H1 (cell line): Measurements from ENCODE around the gene MMP19. TPM values are rescaled to one million over a fixed set of nuclear protein-coding genes. Genes with fewer than 3 reads are reported as not detected.

Experiments used
- CTCF ChIA-PET: fragments of 300-600 bp; sonication (Branson Sonifier 250); formaldehyde crosslinking; loops from one replicate; lab custom pipeline; 2021; ENCODE audit not compliant: partially characterized antibody; lab: Charles Lee
- POLR2A ChIA-PET: fragments of 300-600 bp; sonication (Branson Sonifier 250); formaldehyde crosslinking; loops from one replicate; lab custom pipeline; 2021; ENCODE audit warnings: inconsistent platforms; ENCODE audit not compliant: partially characterized antibody; lab: Charles Lee
- DNase-seq, 2 experiments: peaks; one replicate each; pipeline versions ENCODE4 v3.0.0 to v3.0.0-alpha.2; 2010 to 2022; ENCODE audit warnings: low spot score in 2 of 2, low read depth in 1 of 2, mixed read lengths in 1 of 2
- FAIRE-seq: peaks from 2 replicates; lab custom pipeline; 2011; peaks lifted over from hg19 to GRCh38; lab: Jason Lieb, UNC
- H2AFZ ChIP-seq: 2 replicates; pipeline ENCODE4 v1.8.1; 2012; ENCODE audit warnings: low read length, inconsistent platforms
- H2AK5ac ChIP-seq: 2 replicates; pipeline ENCODE4 v1.6.1; 2013; ENCODE audit warnings: low read depth, low read length
- H2BK120ac ChIP-seq: replicated peaks from 2 replicates; pipeline ENCODE3; 2013; ENCODE audit warnings: low read depth, low read length, inconsistent platforms
- H2BK12ac ChIP-seq: 2 replicates; pipeline ENCODE4 v1.6.1; 2013; ENCODE audit warnings: low read depth, low read length
- H2BK15ac ChIP-seq: 2 replicates; pipeline ENCODE4 v1.6.1; 2013; ENCODE audit warnings: low read length
- H2BK20ac ChIP-seq: 2 replicates; pipeline ENCODE4 v1.6.1; 2013; ENCODE audit warnings: low read length
- H2BK5ac ChIP-seq: 2 replicates; pipeline ENCODE4 v1.6.1; 2013; ENCODE audit warnings: low read depth, low read length
- H3K14ac ChIP-seq: 2 replicates; pipeline ENCODE4 v1.6.1; 2013; ENCODE audit warnings: inconsistent platforms; ENCODE audit not compliant: insufficient read length
- H3K18ac ChIP-seq: 2 replicates; pipeline ENCODE4 v1.6.1; 2013; ENCODE audit warnings: low read length; ENCODE audit errors: extremely low read depth
- H3K23ac ChIP-seq: 2 replicates; pipeline ENCODE4 v1.6.1; 2013; ENCODE audit warnings: inconsistent platforms; ENCODE audit not compliant: insufficient read length
- H3K23me2 ChIP-seq: 2 replicates; pipeline ENCODE4 v1.6.1; 2013; ENCODE audit warnings: low read depth, low read length
- H3K27ac ChIP-seq: 2 replicates; pipeline ENCODE4 v1.6.1; 2011; ENCODE audit warnings: low read depth, low read length, inconsistent platforms
- H3K27me3 ChIP-seq, 4 experiments: replicated peaks in 1 of 4; 1 replicate in 1 of 4; 2 replicates in 3 of 4; pipeline versions ENCODE4 v1.6.1 to v1.8.1; 2011 to 2013; ENCODE audit warnings: low read length in 3 of 4, mild to moderate bottlenecking in 3 of 4, inconsistent platforms in 2 of 4, mixed read lengths in 2 of 4, moderate library complexity in 1 of 4; ENCODE audit not compliant: control insufficient read depth in 3 of 4, insufficient read depth in 3 of 4; ENCODE audit errors: extremely low read depth in 1 of 4
- H3K36me3 ChIP-seq, 4 experiments: 2 replicates each; pipeline versions ENCODE4 v1.6.1 to v1.8.1; 2011 to 2013; ENCODE audit warnings: mild to moderate bottlenecking in 4 of 4, low read length in 3 of 4, moderate library complexity in 2 of 4, control low read depth in 1 of 4, inconsistent platforms in 1 of 4; ENCODE audit not compliant: insufficient read depth in 4 of 4, control insufficient read depth in 2 of 4
- H3K4ac ChIP-seq: replicated peaks from 2 replicates; pipeline ENCODE3; 2013; ENCODE audit warnings: low read length, low read depth, mixed read lengths, inconsistent platforms; ENCODE audit not compliant: insufficient read length
- H3K4me1 ChIP-seq, 4 experiments: replicated peaks in 1 of 4; 1 replicate in 1 of 4; 2 replicates in 3 of 4; pipeline versions ENCODE4 v1.6.1 to v1.8.1; 2011 to 2013; ENCODE audit warnings: low read length in 3 of 4, inconsistent platforms in 2 of 4, mixed read lengths in 1 of 4; ENCODE audit not compliant: insufficient read depth in 4 of 4, control insufficient read depth in 3 of 4
- H3K4me2 ChIP-seq, 2 experiments: 2 replicates each; pipeline versions ENCODE4 v1.6.1 to v1.8.1; 2011 to 2013; ENCODE audit warnings: low read depth in 2 of 2, low read length in 2 of 2, control low read depth in 1 of 2, inconsistent platforms in 1 of 2, mild to moderate bottlenecking in 1 of 2; ENCODE audit not compliant: insufficient read depth in 1 of 2
- H3K4me3 ChIP-seq, 4 experiments: fragments of 200-600, 300-600 bp in 1 of 4; sonication (generic), shearing (Covaris generic), sonication (Bioruptor Twin) in 1 of 4; 2 replicates each; pipeline versions ENCODE4 v1.5.1 to v1.8.1; 2011 to 2016; ENCODE audit warnings: low read length in 4 of 4, low read depth in 3 of 4, control low read depth in 2 of 4, inconsistent platforms in 2 of 4, mild to moderate bottlenecking in 2 of 4, mixed read lengths in 1 of 4, moderate library complexity in 1 of 4; ENCODE audit not compliant: insufficient read depth in 2 of 4; ENCODE audit errors: extremely low read depth in 1 of 4
- H3K56ac ChIP-seq: replicated peaks from 2 replicates; pipeline ENCODE3; 2013; ENCODE audit warnings: low read depth, mild to moderate bottlenecking, mixed read lengths, low read length, inconsistent platforms; ENCODE audit not compliant: insufficient read length
- H3K79me1 ChIP-seq: 2 replicates; pipeline ENCODE4 v1.6.1; 2013; ENCODE audit warnings: low read depth, low read length, control low read depth
- H3K79me2 ChIP-seq, 2 experiments: 2 replicates each; pipeline versions ENCODE4 v1.6.1 to v1.8.1; 2012 to 2013; ENCODE audit warnings: low read length in 2 of 2, mild to moderate bottlenecking in 2 of 2, inconsistent platforms in 1 of 2; ENCODE audit not compliant: insufficient read depth in 2 of 2, control insufficient read depth in 1 of 2
- H3K9ac ChIP-seq, 4 experiments: replicated peaks in 1 of 4; 1 replicate in 1 of 4; 2 replicates in 3 of 4; pipeline versions ENCODE4 v1.6.1 to v1.8.1; 2011 to 2013; ENCODE audit warnings: low read depth in 3 of 4, low read length in 3 of 4, control low read depth in 2 of 4, mild to moderate bottlenecking in 2 of 4, moderate library complexity in 2 of 4, inconsistent platforms in 1 of 4; ENCODE audit errors: extremely low read depth in 1 of 4
- H3K9me3 ChIP-seq, 2 experiments: 2 replicates each; pipeline versions ENCODE4 v1.6.1 to v1.8.1; 2012 to 2013; ENCODE audit warnings: mild to moderate bottlenecking in 2 of 2, moderate library complexity in 2 of 2, control low read depth in 1 of 2, inconsistent platforms in 1 of 2, low read depth in 1 of 2, low read length in 1 of 2, mixed read lengths in 1 of 2; ENCODE audit not compliant: insufficient read depth in 2 of 2
- H4K20me1 ChIP-seq, 2 experiments: replicated peaks in 1 of 2; 2 replicates each; pipeline versions ENCODE3 to v1.8.1; 2011 to 2013; ENCODE audit warnings: inconsistent platforms in 2 of 2, low read length in 2 of 2, mild to moderate bottlenecking in 1 of 2; ENCODE audit not compliant: insufficient read depth in 2 of 2, control insufficient read depth in 1 of 2
- H4K5ac ChIP-seq: 2 replicates; pipeline ENCODE4 v1.6.1; 2013; ENCODE audit warnings: low read length, low read depth, mixed read lengths, inconsistent platforms; ENCODE audit not compliant: insufficient read length
- H4K8ac ChIP-seq: 2 replicates; pipeline ENCODE4 v1.8.0; 2013; ENCODE audit warnings: mild to moderate bottlenecking, moderate library complexity, low read length, inconsistent platforms; ENCODE audit not compliant: insufficient read depth; ENCODE audit errors: extremely low read depth
- H4K91ac ChIP-seq: replicated peaks from 2 replicates; pipeline ENCODE3; 2013; ENCODE audit warnings: low read length, mixed read lengths, inconsistent platforms; ENCODE audit not compliant: insufficient read length
- ASH2L ChIP-seq: fragments of 200-600, 300-600 bp; sonication (generic); IDR thresholded peaks from one replicate; pipeline ENCODE4 v1.7.1; 2017; ENCODE audit warnings: low read length
- ATF2 ChIP-seq: IDR thresholded peaks from 2 replicates; pipeline ENCODE4 v1.6.1; 2012; ENCODE audit warnings: low read length, inconsistent platforms
- BACH1 ChIP-seq: IDR thresholded peaks from 2 replicates; pipeline ENCODE4 v1.6.1; 2012; ENCODE audit warnings: low read length, improper control_type of control experiment
- CREB1 ChIP-seq: IDR thresholded peaks from 2 replicates; pipeline ENCODE4 v1.6.1; 2012; ENCODE audit warnings: inconsistent platforms
- FOSL1 ChIP-seq: IDR thresholded peaks from 2 replicates; pipeline ENCODE4 v1.6.1; 2011; ENCODE audit warnings: mild to moderate bottlenecking, low read depth, low read length, moderate library complexity; ENCODE audit not compliant: insufficient read depth
- JUN ChIP-seq: IDR thresholded peaks from 2 replicates; pipeline ENCODE4 v1.6.1; 2011; ENCODE audit warnings: low read depth, mild to moderate bottlenecking, improper control_type of control experiment, low read length
- KDM4A ChIP-seq: IDR thresholded peaks from one replicate; pipeline ENCODE4 v1.7.1; 2012; ENCODE audit warnings: low read depth, mild to moderate bottlenecking, moderate library complexity, low read length, inconsistent platforms; ENCODE audit not compliant: severe bottlenecking
- RXRA ChIP-seq: IDR thresholded peaks from 2 replicates; pipeline ENCODE4 v1.6.1; 2011; ENCODE audit warnings: low read depth, mild to moderate bottlenecking, low read length, moderate library complexity; ENCODE audit not compliant: insufficient read depth
- SP2 ChIP-seq: IDR thresholded peaks from 2 replicates; pipeline ENCODE4 v1.6.1; 2012; ENCODE audit warnings: mild to moderate bottlenecking, low read length, inconsistent platforms
- SP4 ChIP-seq: IDR thresholded peaks from 2 replicates; pipeline ENCODE4 v1.6.1; 2012; ENCODE audit warnings: low read length, inconsistent platforms
- WGBS, 2 experiments: shearing (Covaris generic) in 1 of 2; methylation state at CpG; one replicate each; pipeline versions ENCODE4 v1.1.6 to v1.1.7; 2013 to 2015; ENCODE audit warnings: low lambda C conversion rate in 2 of 2, mixed read lengths in 2 of 2, inconsistent platforms in 1 of 2, low coverage in 1 of 2, missing lambda C conversion rate in 1 of 2; ENCODE audit not compliant: insufficient replicate concordance in 2 of 2, insufficient coverage in 1 of 2, insufficient read length in 1 of 2; ENCODE audit errors: extremely low coverage in 1 of 2, missing lambda C conversion rate in 1 of 2; 5-methylcytosine and 5-hydroxymethylcytosine counted together
- polyA plus RNA-seq, 7 experiments: library from polyadenylated mRNA; depleted of rRNA in 3 of 7; stranded (reverse) in 5 of 7; unstranded in 2 of 7; fragments of >200 nt in 5 of 7; fragments of 200-250 nt in 2 of 7; gene quantifications; 1 replicate in 5 of 7; 2 replicates in 1 of 7; 4 replicates in 1 of 7; pipeline versions ENCODE4 v1.2.1 to v1.2.3, GENCODE V29; 2011 to 2013; ENCODE audit warnings: missing spikeins in 2 of 7, mixed read lengths in 2 of 7
- total RNA-seq: library from RNA; stranded (reverse); fragmentation: NEBNext Ultra II Directional; extraction: Animal tissue kit (Norgen Biotek cat#: 25700); gene quantifications from 2 replicates; pipeline ENCODE4 v1.2.1, GENCODE V29; 2021

MMP19 gene
- total and polyA plus RNA-seq, 2 of the 8 experiments (the other 6 are each of a cell fraction or from before 2014, with no cell fraction given), result 2.7 to 3.3 TPM

GRCh38 chr12:55861396-55861795 lies 18.7 kb upstream of the MMP19 start:
- FAIRE-seq, result no peak
- no peak overlapping the region for H2AK5ac ChIP-seq
- no peak overlapping the region for H3K23ac ChIP-seq
- POLR2A ChIA-PET, result interaction anchor here (0.6 kb wide), 1 partner anchor 225 kb away, joined by 3 read pairs; the partner anchor contains the start of gene OR10P1
- H3K4me3 ChIP-seq, result no peak overlapping the region
- no peak overlapping the region for H4K8ac ChIP-seq
- no peak overlapping the region for H4K5ac ChIP-seq
- no peak overlapping the region for H2BK5ac ChIP-seq
- no peaks in the 10 kb centered on the region for H3K79me1 ChIP-seq
- no peaks in the 10 kb centered on the region for H3K79me2 ChIP-seq
- no peaks in the 10 kb centered on the region for H3K27me3 ChIP-seq
- no peak overlapping the region for H2BK12ac ChIP-seq
- no peak overlapping the region for H3K18ac ChIP-seq
- TF ChIP-seq JUN (no peak), FOSL1 (no peak), SP2 (no peak), CREB1 (no peak), ATF2 (no peak), RXRA (no peak), BACH1 (no peak), SP4 (no peak), ASH2L (no peak), KDM4A (no peak)
- 95% methylated on average over 8 of the region's 8 CpGs; no CpG with 5 or more reads in 1 of the 2 experiments for WGBS, 2 experiments
- CTCF ChIA-PET, result interaction anchor here (0.7 kb wide), 1 partner anchor 1744 kb away, joined by 4 read pairs; no protein-coding TSS in a partner anchor
- no peak overlapping the region for H4K91ac ChIP-seq
- no peak for DNase-seq
- no peak overlapping the region for H3K9ac ChIP-seq
- no peaks in the 10 kb centered on the region for H4K20me1 ChIP-seq
- no peak overlapping the region for H2BK120ac ChIP-seq
- H3K4me2 ChIP-seq, result no peak overlapping the region
- 0 out of 4 replicates have a peak, but pooled peaks cover 3 to 4% of the 10 kb centered on the region in 2 experiments for H3K9me3 ChIP-seq
- no peak overlapping the region for H2BK15ac ChIP-seq
- H2AFZ ChIP-seq, result no peak overlapping the region
- no peaks in the 10 kb centered on the region for H3K23me2 ChIP-seq
- H3K4ac ChIP-seq, result no peak overlapping the region
- H3K27ac ChIP-seq, result no peak overlapping the region
- H3K36me3 ChIP-seq, result no peaks in the 10 kb centered on the region
- no peaks in the 10 kb centered on the region for H3K4me1 ChIP-seq
- H2BK20ac ChIP-seq, result no peak overlapping the region
- no peak overlapping the region for H3K56ac ChIP-seq
- H3K14ac ChIP-seq, result no peak overlapping the region
